ENCODE data around the gene FHIT. TPM values are rescaled to one million over a fixed set of nuclear protein-coding genes. Genes with fewer than 3 reads are reported as not detected.

Gene FHIT
- total RNA-seq, 4 donors from 2014 or later, result 3.2 to 10.9 (median 6.4) TPM

GRCh38 chr3:60935709-60936108 is 315.5 kb downstream of the FHIT start:
- DNase-seq (ENCODE audit: low spot score) (no peak), ATAC-seq (ENCODE audit: low FRiP score) (no peak)
- TF ChIP-seq CTCF (IDR thresholded peaks at IDR 0.05), result no peak

GRCh38 chr3:60933824-60934223 is 317.4 kb downstream of the FHIT start:
- no peak for ATAC-seq (ENCODE audit: low FRiP score)
- no peak for DNase-seq (ENCODE audit: low spot score)
- no peak for TF ChIP-seq CTCF (IDR thresholded peaks at IDR 0.05)

- DNase-seq (ENCODE audit: low spot score) (no peak), ATAC-seq (ENCODE audit: low FRiP score) (no peak)
- no peak for TF ChIP-seq CTCF (IDR thresholded peaks at IDR 0.05)
These were observed 318.6 kb downstream of the FHIT start for GRCh38 chr3:60932643-60933042.

- no peak for TF ChIP-seq CTCF (IDR thresholded peaks at IDR 0.05)
- ATAC-seq (ENCODE audit: low FRiP score), result no peak
- no peak for DNase-seq (ENCODE audit: low spot score)
These were observed 319.1 kb downstream of the FHIT start for GRCh38 chr3:60932170-60932569.

- no peak for ATAC-seq (ENCODE audit: low FRiP score)
- no peak for TF ChIP-seq CTCF (IDR thresholded peaks at IDR 0.05)
- DNase-seq (ENCODE audit: low spot score), result no peak
These were observed 319.8 kb downstream of the FHIT start for GRCh38 chr3:60931452-60931851.

- TF ChIP-seq CTCF (IDR thresholded peaks at IDR 0.05), result no peak
- no peak for DNase-seq (ENCODE audit: low spot score)
- ATAC-seq (ENCODE audit: low FRiP score), result no peak
These were observed 330.7 kb downstream of the FHIT start for GRCh38 chr3:60920519-60920918.

- ATAC-seq (ENCODE audit: low FRiP score), result no peak
- DNase-seq (ENCODE audit: low spot score), result no peak
- TF ChIP-seq CTCF (IDR thresholded peaks at IDR 0.05), result no peak
These were observed 332.0 kb downstream of the FHIT start for GRCh38 chr3:60919296-60919695.

All from omental fat pad (tissue), 4 donors.